Measurements from ENCODE around the gene MYH10.

Gene MYH10

GRCh38 chr17:8611619-8612298, 18.8 kb downstream of the MYH10 start:
- DNase-seq (ENCODE audit: low spot score) = no peak
- in situ Hi-C loops (cut with MboI; ENCODE audit: low sequenced_read_pairs, unreplicated experiment) = no loop called here
- TF ChIP-seq CTCF (IDR thresholded peaks at IDR 0.05; ENCODE audit: borderline replicate concordance, control extremely low read depth, extremely low read depth, insufficient read depth, missing control alignments) = no peak

- no peak for DNase-seq (ENCODE audit: low spot score)
- no peak for TF ChIP-seq CTCF (IDR thresholded peaks at IDR 0.05; ENCODE audit: borderline replicate concordance, control extremely low read depth, extremely low read depth, insufficient read depth, missing control alignments)
- in situ Hi-C loops (cut with MboI; ENCODE audit: low sequenced_read_pairs, unreplicated experiment) = no loop called here
Measured at GRCh38 chr17:8611137-8611536, 19.4 kb downstream of the MYH10 start.

GRCh38 chr17:8610558-8610957, 20.0 kb downstream of the MYH10 start:
- TF ChIP-seq CTCF (IDR thresholded peaks at IDR 0.05; ENCODE audit: borderline replicate concordance, control extremely low read depth, extremely low read depth, insufficient read depth, missing control alignments) = no peak
- no peak for DNase-seq (ENCODE audit: low spot score)
- in situ Hi-C loops (cut with MboI; ENCODE audit: low sequenced_read_pairs, unreplicated experiment) = no loop called here

GRCh38 chr17:8609910-8610309, 20.6 kb downstream of the MYH10 start:
- in situ Hi-C loops (cut with MboI; ENCODE audit: low sequenced_read_pairs, unreplicated experiment) = no loop called here
- TF ChIP-seq CTCF (IDR thresholded peaks at IDR 0.05; ENCODE audit: borderline replicate concordance, control extremely low read depth, extremely low read depth, insufficient read depth, missing control alignments) = no peak
- no peak for DNase-seq (ENCODE audit: low spot score)

- DNase-seq (ENCODE audit: low spot score) = no peak
Measured at GRCh38 chr17:8608001-8608400, 22.5 kb downstream of the MYH10 start.

GRCh38 chr17:8606401-8606800, 24.1 kb downstream of the MYH10 start:
- no peak for DNase-seq (ENCODE audit: low spot score)
- in situ Hi-C loops (cut with MboI; ENCODE audit: low sequenced_read_pairs, unreplicated experiment) = no loop called here
- no peak for TF ChIP-seq CTCF (IDR thresholded peaks at IDR 0.05; ENCODE audit: borderline replicate concordance, control extremely low read depth, extremely low read depth, insufficient read depth, missing control alignments)

More at GRCh38 chr17:8608001-8608400, 22.5 kb downstream of the MYH10 start:
- in situ Hi-C loops (cut with MboI; ENCODE audit: low sequenced_read_pairs, unreplicated experiment) = no loop called here
- no peak for TF ChIP-seq CTCF (IDR thresholded peaks at IDR 0.05; ENCODE audit: borderline replicate concordance, control extremely low read depth, extremely low read depth, insufficient read depth, missing control alignments)

Data from GM13976 (cell line).